NCI-H2196 treated with DMSO at 0.1 percent for 48 hours (cell line): ENCODE measurements around the gene RRP1B.
"Not testable (repeated sequence)": the region's sequence is repeated elsewhere in the genome, so short reads cannot be mapped to it uniquely, and the experiment has no call there.

Experiments
- DNase-seq: peaks from one replicate; lab custom pipeline; 2025; ENCODE audit not compliant: unreplicated experiment; lab: John Stamatoyannopoulos, UW

Gene RRP1B

GRCh38 chr21:43699492-43699777 lies 40.1 kb downstream of the RRP1B start:
- DNase-seq: not testable (repeated sequence)

DNA sequence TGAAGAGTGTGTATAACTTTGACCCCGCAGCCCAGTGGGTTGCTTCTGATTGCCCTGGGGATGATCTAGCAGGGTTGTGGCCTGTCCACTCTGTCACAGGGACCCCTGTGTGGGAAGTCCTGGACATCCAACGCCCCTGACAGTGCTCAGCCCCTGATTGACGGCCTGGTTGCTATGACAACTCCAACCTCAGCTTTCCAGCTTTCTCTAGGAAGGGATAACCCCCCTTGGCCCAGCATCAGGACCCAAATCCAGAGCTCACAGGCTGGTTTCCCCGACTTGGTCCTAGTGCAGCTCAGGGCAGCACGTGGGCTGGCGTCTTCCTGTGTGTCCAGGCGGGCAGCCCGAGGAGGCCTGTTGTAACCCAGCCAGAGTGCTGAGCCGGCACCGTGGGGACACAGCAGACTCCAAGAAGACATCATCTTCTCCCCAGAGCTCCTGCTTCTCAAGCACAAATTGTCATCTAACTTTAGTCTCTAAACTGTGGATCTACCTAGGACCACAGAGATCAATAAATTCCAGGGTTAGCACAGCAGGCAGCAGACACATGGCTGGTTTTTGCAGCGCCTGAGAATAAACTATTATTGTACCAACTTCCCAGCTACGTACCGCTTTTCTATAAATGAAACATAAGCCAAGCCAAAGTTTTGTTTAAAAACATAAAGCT lies 40.7 kb downstream of the RRP1B start:
- no peak for DNase-seq

- DNase-seq: no peak
These were observed 42.8 kb downstream of the RRP1B start for GRCh38 chr21:43701936-43702784.

DNA sequence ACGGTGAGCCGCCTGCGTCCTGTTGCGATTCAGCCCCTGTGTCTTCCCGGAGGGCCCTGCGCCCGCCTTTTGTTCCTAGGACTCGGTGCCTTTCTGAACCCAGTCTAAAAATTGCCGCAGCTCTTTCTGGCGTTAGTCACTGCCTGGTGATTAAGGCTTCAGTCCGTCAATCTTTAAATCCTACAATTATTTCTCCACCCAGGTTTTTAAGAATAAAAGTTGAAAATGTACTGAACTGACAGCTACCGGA lies 43.4 kb downstream of the RRP1B start:
- DNase-seq: no peak

GRCh38 chr21:43703035-43703880 lies 43.9 kb downstream of the RRP1B start:
- DNase-seq: no peak

- DNase-seq: no peak
These were observed 48.1 kb downstream of the RRP1B start for GRCh38 chr21:43707462-43707861.

DNA sequence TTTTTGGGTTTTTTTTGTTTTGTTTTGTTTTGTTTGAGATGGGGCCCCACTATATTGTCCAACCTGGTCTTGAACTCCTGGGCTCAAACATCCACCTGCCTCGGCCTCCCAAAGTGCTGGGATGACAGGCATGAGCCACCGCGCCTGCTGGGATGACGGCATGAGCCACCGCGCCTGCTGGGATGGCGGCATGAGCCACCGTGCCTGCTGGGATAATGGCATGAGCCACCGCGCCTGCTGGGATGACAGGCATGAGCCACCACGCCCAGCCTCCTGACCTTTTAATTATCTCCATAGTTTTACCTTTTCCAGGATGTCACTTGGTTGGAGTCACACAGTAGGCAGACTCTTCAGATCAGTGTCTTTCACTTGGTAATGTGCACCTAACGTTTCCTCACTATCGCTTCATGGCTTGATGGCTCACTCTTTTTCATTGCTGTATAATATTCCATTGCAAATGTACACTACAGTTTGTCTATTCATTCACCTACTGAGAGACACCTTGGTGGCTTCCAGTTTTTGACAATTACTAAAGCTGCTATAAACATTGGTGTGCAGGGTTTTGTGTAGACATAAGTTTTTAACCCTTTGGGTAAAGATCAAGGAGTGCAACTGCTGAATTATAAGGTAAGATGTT lies 49.5 kb downstream of the RRP1B start:
- DNase-seq: no peak

GRCh38 chr21:43712268-43712942 lies 53.0 kb downstream of the RRP1B start:
- DNase-seq: peak; percentile 22

DNA sequence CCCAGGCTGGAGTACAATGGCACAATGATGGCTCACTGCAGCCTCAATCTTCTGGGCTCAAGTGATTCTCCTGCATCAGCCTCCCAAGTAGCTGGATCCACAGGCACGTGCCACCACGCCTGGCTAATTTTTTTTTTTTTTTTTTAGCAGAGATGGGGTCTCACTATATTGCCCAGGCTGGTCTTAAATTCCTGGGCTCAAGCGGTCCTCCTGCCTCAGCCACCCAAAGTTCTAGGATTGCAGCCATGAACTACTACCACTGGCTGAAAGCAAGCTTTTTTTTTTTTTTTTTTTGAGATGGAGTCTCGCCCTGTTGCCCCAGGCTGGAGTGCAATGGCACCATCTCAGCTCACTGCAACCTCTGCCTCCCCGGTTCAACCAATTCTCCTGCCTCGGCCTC lies 53.8 kb downstream of the RRP1B start:
- not testable (repeated sequence) for DNase-seq

- no peak for DNase-seq
These were observed 57.2 kb downstream of the RRP1B start for GRCh38 chr21:43716376-43717165.

GRCh38 chr21:43717166-43717853 lies 58.0 kb downstream of the RRP1B start:
- DNase-seq: no peak

DNA sequence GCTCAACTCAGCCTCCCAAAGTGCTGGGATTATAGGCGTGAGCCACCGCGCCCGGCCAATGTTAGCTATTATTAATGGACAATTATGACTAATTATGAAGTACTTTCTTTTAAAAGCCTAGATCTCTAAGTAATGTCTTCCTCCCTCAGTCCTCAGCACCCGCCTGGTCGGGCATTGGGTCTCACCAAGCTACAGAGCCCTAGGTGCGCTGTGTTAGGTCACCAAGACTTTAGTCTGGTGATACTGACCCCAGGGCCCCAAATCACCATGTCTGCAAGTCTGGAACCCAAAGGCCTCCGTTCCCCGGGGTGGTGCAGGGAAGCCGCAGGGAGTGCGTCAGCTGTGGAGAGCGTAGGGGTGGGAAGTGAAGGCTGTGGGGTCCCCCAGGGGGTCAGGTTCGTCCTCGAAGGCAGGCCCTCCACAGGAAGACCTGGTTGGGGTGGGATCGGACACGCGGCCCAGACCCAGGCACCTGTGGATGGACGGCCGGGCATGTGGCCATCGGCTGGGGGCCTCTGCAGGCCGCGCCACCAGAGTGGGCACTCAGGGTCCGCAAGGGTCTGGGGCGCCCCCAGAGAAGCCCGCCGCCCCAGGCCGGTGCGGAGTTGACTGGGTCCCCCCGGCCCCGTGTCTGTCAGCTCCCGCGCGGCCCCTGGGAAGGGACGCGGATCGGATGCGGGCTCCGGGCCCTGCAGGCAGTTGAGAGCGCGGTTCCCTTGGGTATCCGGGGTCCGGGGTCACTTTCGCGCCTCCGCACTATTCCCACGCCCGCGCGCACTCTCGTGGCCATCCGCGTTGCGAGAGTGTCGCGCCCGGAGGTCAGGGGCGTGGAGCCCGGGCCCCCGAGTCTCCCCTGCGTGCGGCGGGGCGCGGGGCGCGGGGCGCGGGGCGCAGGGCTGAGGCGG lies 58.9 kb downstream of the RRP1B start:
- no peak for DNase-seq

DNA sequence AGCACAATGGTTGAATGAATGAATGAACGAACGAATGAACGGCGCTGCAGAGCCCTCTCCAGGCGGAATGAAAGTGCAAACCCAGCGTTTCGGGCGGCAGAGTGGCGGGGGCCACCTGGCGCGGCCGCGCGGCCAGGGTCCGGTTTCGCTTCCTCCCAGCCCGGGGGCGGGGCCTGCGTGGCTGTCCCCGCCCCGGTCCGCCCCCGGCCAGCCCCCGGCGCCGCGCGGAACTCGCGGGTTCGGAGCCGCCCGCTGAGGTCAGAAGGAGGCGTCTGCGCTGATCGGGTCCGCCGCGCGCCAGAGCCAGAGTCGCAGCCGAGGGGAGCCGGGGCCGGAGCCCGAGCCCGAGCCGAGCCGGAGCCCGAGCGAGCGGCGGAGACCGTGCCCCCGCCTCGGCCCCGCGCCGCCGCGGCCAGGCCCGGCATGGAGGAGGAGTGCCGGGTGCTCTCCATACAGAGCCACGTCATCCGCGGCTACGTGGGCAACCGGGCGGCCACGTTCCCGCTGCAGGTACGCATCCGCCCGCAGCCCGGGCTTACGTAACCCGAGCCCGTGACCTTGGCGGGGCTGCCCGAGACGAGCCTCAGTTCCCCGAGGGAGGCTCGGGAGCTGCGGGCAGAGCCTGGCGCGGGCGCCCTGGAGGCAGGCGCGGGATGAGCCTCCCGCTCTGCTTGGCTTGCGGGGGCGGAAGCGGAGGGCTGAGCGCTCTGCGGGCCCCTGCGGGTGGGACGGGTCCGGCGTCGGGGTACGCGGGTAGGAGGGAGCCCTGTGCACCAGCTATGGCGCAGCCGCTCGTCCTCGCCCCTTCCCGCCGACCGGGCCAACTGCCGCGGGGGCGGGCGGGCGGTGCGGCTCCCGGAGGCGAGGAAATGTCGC lies 59.8 kb downstream of the RRP1B start, which contains the start of gene PDXK:
PDXK (plus strand) TSS at position 258 of the 876 bp plus-strand sequence; CDS start at position 424, 166 bp downstream.
- peak; percentile 86 for DNase-seq

DNA sequence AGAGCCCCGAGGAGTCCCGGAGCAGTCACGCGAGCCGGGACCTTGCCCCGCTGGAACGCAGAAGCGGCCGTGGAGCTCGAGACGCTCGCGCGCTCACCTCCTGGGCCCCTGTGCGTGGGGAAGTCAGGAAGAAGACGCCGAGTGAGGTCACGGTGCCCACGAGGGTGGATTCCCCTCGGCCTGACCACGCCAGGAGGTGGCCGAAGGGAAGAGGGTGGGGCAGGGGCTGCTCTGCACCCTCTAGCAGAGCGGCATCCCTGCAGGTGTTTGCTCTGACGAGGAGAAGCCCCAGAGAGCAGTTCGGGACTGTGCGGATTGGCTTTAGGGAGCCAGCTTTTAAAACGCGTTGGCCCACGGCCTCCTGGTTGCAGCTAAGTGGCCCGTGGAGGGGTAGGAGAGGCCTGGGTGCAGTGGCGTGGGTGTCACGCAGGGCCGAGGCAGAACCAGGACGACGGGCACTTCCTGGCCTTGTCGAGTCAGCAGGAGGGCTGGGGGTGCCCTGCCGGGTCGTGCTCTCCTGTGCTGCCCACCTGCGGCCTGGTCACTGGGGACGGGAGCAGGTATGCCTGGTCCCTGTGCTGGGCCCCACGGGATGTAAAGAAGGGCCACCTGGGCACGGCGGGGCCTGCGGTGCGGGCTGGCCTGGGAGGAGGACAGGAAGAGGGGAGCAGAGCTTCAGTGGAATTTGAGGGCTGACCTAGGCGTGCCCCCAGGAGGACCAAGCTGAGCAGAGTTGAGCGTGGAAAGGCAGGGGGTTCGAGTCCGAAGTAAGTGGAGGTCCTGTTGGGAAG lies 60.6 kb downstream of the RRP1B start:
- DNase-seq: no peak

GRCh38 chr21:43720539-43721166 lies 61.3 kb downstream of the RRP1B start:
- DNase-seq: no peak

- DNase-seq: no peak
These were observed 61.8 kb downstream of the RRP1B start for GRCh38 chr21:43721206-43721605.
